NCI-H1417 treated with DMSO at 0.1 percent for 48 hours (cell line): ENCODE data around the gene MED13L.

Experiments used
- DNase-seq: peaks from one replicate; lab custom pipeline; 2025; lab: John Stamatoyannopoulos, UW

The MED13L gene

DNA sequence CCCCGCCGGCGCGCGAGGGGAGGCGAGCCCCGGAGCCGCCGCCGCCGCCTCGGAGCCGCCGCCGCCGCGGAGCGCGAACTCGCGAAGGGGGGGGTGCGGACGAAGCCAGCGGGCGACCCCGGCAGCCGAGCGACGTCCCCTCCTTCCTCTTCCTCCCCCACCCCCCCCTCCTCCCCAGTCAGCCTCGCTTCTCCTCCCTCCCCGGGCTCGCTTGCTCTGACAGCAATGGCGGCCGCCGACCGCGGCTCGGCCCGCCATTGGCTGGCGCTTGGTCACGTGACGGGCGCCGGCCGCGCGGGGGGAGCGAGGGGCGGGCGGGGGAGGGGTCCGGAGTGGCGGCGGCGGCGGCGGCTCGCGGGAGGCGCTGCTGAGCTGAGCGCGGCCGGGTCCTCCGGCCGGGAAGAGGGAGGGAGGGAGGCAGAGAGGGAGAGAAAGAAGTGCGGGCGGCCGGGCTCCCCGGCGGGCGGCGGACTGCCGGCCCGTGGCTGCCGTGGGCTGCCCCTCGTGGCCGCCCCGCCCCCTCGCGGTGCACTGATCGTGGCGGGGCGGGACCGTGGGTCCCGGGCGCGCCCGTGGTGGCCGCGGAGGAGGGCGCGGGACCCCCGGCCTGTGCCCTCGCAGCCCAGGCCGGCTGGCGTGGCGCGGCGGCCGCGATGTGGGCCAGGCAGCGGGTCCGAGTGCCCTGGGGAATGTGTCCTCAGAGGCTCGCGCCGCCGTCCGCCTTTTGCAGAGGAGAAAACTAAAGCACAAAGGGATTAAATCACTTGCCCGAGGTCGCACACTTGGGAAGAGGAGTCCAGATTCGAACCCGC, at the start of gene MED13L:
Gene MED13L, minus strand, starts transcription at position 227 of the 812 bp plus-strand sequence. CDS start 562 bp downstream, outside the sequence.
- DNase-seq, result peak; percentile 38

DNA sequence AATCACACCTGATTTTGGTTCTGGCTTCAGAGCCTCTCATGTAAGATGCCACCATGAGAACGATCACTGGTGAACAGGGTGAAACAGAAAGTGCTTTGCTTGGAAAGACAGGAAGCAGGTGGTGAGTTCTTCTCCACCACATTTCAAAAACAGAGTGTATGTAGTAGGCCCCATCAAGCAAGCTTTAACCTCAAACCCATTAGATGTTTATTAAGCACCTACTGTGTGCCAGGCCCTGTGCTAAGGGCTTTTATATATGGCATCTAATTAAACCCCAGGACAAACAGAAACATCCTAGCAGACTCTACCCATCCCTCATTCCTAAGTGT, 47.8 kb upstream of the MED13L start:
- DNase-seq, result no peak

DNA sequence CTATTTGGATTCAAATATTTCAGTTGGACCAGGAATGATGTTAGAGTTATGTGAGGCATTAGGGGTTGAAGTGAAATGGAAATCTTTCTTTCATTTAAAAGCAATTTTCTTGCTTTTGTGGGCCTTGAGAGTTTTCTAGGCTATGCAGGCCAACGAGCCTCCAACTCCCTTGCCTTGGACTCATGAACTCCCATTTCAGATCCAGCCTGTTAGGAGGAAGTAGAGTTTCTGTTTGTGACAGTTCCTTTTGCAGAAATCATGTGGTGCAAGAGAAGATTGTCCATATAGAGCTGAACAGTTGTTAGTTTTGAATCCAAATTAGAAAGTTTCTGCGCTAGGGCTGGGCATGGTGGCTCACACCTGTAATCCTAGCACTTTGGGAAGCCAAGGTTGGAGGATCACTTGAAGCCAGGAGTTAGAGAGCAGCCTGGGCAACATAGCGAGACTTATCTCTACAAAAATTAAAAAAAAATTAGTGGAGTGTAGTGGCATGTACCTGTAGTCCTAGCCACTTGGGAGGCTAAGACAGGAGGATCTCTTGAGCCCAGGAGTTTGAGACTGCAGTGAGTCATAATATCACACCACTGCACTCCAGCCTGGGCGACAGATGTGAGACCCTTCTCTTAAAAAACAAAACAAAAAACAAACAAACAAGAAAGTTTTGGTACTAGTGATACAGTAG, 47.3 kb upstream of the MED13L start:
- no peak for DNase-seq

DNA sequence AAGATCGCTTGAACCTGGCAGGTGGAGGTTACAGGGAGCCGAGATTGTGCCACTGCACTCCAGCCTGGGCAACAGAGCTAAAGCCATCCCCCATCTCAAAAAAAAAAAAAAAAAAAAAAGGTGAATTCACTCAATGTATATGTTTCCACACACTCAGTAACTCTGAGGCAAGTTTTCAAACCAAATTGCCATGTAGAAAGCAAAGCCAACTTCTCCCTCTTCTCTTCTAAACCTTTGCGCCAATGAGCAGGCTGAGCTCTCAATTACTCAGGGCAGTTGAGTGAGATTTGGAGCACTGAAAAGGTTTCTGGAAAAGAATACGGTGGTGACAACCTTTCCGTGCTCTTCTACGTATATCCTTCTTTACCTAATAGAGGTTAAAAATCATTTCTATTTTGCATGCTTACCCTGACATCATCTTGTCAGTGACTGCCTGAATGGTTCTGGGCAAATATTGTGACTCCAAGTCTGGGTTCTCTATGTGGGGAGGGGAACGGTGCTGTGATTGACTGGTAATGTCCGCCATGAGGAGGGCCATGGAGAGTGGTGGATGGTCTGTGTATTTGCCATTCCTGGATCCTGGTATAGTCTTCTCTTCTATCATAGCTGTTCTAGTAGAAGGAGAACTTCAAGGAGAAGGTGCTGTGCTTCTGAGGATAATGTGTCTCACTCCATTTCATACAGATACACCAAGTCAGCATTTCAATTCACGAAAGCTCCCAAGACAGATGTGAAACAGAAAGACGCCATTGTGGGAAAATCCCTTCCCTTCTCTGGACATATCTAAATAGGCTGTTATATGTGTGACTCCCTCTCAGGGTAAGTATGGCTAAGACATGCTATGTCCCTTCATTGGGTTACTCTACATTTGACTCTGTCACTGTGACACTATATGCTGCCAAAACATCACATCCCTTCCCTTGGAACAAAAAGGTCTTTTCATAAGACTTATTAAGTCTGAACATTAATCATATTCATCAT, 46.2 kb upstream of the MED13L start:
- DNase-seq, result no peak

DNA sequence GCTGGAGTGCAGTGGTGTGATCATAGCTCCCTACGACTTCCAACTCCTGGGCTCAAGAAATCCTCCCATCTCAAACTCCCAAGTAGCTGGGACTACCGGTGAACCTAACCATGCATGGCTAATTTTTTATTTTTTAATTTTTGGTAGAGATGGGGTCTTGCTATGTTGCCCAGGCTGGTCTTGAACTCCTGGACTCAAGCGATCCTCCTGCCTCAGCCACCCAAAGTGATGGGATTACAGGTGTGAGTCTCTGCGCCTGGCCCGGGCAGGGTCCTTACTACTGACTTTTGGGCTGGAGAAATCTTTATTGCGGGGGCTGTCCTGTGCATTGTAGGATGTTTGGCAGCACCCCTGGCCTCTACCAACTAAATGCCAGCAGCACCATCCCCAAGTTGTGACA, 44.4 kb upstream of the MED13L start:
- DNase-seq, result no peak

DNA sequence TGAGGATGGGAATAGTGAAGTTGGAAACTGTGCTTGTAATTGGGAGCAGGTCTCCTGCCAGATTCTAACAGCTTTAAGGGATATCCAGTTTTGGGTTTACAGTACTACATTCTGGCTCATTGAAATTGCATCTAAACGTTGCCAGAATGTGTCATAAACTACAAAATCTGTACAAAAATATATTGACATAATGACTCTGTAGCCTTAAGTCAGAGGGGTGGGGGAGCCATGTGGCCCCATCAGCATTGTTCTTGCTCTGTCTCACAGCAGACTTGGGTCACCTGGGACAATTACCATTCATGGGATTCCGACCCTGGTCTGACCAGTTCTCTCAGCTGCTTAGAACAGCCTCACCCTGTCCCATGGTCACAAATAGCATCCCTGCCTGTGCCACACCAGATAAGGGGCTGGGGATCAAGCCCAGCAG, 43.3 kb upstream of the MED13L start:
- DNase-seq, result no peak

DNA sequence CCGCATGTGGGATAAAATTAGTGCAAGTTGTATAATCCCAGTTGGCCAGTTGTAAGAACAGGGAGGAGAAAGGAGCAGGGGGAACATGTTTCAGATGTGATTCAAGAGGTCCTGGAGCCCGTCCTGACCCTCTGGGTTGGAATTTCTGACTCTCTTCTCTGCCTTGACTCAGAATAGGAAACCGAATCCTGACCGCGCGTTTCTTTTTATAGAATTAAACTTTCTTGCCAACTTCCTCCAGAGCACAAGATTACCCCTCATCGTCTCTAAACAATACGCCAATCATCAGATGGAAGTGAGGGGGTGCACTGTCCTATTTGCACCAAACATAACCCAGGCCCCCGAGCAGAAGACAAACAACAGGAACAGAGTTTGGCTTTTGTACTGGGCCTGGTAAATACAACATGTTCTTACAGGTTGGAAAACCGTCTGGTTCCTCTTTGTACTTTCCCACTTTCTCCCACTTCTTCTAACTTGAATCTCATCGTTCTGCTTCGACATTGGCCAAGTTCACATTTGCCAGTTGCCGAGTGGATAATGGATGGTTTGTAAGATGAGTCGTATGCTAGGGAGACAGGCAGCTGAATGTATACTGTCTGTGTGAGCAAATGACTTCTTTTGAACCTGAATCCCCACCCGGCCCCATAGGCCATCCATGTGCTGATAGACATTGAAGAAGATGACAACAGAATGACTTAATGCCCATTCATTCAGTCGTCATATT, 42.6 kb upstream of the MED13L start:
- DNase-seq, result no peak

DNA sequence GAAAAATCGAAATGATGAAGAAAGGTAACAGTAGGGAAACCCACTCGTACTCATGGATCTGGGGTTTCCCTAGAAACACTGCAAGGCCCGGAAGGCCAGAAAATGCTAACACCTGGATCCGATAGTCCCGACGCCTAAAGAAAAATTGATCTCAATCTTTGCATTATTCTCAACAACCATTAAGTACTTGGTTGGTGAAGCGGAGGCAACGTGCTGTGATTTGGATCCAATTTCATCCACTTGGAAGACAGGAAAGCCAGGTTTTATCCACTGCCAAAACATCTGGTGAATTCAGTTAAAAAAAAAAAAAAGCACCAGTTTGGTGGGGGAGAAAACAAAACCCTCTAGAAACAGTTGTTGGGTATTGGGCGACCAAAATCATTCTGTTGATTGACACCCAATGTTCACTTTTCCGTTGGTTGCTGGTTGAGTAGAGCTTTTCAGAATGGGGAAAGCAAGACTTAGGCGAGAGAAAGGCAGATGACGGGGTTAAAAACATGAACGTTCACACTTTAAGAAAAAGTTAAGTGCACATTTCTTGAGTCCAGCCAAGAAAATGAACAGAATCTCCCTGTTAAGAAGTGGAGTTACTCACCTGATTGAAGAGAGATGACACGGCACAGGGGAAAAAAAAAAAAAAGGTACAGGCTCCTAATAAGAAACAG, 41.9 kb upstream of the MED13L start:
- no peak for DNase-seq

DNA sequence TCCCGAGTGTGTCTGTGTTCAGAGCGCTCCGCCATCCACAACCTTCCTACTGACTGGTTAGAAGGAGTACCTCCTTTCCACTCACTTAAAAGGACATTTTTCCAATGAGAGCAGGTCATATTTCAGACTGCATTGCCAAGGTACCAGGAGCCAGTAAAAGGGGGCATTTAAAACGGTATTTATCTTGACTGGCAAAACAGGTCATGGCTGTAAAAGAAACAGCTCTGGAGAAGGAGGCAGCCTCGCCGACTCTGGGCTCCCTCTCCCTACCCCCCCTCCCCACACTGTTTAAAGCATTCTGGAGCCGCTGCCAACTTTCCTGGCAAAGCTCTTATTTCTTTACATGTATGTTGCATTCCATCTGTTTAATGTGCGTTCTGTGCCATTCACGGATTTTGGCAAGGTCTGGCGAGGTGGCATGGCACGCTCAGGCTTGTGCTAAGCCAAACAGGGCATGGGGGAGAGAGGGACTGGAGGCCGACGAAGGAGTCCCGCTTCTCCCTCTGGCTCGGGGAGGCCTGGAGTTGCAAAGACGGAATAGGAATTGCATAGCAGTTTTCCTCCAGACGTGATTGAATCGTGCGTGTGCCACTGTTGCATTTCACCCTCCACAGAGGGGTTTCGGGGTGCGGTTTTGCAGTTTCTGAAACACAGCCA, 41.2 kb upstream of the MED13L start:
- DNase-seq, result no peak

DNA sequence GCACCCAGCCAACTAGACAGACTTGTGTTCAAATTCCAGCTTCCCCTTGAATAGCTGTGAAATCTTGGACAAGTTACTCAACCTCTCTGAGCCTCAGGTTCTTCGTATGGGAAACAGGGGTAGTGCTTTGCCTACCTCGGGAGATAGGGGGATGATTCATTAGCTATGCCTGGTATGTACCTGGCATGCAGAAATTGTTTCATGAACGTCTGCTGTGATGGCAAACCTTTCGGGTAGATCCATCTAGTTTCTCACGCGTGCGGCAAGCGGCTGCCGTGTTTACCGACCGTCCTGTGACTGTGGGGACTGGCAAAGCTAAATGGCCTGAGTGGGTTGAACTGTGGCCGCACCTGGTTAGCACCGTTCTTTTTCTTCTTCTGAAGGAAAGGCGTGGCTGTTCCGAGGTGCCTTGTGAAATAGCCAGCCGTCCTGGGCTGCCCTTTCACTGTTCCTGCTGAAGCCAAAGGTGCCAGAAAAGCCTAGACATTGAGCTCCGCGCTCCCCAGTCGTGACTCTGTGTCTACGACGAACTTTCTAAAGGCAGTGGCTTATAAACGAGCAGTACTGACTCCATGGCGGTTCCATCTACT, 40.6 kb upstream of the MED13L start:
- no peak for DNase-seq

DNA sequence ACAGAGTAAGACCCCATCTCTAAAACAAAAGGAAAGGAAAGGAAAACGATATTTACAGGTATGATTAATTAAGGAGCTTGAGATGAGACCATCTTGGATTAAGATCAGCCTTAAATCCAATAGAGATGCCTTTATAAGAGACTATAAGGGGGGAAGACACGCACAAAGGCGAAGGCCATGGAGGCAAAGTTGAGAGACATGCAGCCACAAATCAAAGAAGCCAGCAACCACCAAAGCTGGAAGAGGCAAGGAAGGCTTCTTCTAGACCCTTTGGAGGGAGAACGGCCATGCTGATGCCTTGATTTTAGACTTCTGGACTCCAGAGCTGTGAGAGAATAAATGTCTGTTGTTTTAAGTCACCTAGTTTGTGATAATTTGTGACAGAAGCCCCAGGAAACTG, 39.6 kb upstream of the MED13L start:
- DNase-seq, result no peak

DNA sequence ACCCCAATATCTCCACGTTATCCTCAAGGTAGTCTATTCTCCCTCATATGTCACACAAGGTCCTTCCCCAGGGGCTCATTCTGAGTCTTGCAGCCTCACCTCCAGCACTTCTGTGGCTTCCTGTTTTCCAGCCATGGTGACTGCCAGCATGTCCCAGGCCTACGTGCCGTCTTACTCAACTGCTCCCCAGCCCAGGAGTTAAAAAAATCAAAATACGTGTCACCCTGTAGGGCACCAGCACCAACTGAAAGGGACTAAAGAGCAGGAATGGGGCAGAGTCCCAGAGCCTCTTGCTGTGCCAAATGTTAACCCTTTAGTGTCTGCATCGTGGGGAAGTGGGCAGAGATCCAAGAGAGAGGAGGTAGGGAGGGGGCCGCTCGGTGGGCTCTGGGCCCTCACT, 37.0 kb upstream of the MED13L start:
- DNase-seq, result no peak

DNA sequence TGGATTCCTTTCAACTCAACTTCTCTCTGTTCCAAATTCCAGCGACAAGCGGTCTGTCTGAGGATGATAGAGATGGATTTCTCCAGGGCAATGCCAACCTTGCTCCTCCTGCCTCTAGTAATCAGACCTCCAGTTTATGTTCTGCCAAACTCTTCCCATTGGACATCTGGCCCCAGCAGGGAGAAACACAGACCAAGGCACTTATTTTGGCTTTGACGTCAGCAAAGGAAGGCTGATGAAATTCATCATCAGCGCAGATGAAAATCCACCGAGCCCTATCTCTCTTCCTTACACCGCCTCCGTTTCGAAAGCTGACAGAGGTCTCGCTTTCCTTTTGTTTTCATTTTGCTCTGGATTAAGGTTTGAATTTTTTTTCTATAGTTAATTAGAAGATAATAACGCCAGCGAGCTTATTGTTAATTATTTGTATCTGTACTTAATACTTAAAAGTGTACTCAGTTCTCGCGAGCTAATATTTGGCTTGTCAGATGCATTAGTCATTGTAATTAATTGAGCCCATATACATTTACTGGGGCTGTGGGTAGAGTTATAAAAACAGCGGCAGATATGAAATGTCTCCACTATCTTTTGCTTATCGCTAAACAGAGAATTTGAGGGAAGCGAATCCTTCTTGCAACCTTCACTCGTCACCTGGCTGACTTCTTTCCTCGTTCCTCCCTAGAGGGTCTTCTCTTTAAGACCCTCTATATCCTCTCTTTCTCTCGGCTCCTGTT, 35.9 kb upstream of the MED13L start:
- no peak for DNase-seq

DNA sequence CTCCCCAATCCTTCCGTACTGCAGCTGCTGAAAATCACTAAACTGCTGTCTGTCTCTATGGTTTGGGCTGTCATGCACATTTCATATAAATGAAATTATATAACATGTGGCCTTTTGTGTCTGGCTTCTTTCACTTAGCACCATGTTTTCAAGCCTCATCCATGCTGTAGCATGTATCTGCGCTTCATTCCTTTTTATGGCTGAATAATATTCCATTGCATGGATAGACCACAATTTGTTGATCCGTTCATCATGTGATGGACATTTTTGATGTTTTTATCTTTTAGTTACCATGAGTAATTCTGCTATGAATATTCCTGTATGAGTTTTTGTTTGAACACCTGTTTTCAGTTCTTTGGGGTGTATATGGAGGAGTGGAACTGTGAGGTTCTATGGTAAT, 32.6 kb upstream of the MED13L start:
- DNase-seq, result no peak

DNA sequence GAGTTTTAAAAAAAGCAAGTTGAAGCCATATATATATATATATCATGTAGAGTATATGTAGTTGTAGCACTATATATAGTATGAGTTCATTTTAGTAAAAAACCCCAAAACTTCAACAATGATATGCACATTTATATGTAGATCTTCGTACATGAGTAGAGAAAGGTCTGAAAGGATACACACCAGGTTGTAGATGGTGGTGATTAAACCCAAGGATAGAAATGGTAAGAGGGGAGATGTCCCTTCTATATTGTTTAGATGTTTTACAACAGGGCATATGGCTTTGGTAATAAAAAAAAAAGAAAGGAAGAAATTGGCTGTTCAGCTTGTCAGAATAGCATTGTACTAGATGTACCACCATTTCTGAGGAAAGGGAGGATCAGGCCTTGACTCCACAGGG, 31.9 kb upstream of the MED13L start:
- no peak for DNase-seq

DNA sequence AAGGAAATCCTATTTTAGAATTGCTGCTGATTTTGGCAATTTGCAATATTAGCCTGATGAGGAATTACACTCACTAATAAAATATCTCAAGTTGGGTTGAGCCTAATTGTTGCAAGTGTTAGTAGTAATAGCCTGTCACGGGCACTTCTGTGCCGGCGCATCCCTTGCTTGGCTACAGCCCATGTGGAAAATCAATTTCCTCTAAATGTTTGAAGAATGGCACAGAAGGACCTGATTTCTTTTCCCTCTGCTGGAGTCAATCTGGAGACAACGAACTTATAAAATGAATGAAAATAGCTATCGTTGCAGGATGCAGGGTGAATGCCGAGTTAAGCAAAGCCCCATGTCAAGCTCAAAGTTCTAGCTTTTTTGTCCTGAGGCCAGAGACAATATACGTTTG, 31.2 kb upstream of the MED13L start:
- DNase-seq, result no peak

DNA sequence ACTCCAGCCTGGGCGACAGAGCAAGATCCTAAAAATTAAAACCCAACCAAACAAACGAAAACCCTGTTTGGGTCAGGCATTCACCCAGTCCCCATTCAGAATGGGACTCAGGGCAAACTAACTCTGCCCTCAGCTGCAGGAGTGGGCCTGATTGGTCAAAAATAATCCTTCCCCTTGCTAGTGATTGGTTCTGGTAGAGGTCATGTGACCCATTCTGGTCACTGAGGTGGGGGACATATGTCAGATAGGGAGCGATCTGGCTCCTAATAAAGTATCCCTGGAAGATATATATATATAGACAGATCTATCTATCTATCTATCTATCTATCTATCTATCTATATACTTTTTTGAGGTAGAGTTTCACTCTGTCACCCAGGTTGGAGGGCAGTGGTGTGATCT, 29.5 kb upstream of the MED13L start:
- no peak for DNase-seq

DNA sequence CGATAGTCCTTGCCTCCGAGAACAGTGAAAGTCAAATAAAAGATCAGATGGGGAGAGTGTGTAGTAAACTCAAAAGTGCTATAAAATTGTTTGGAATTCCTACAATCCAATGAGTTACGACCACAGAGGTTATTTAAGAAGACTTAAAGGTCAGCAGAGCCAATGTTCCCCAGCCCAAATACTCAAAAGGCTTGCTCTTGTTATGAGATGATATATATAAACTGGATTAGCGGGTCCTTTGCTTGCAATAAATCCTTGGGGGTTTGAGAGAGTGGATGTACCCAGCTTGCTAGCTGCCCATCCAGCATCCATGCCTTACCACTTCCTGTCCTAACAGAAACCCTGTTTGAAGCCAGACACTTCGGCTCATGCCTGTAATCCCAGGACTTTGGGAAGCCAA, 29.0 kb upstream of the MED13L start:
- DNase-seq, result no peak

DNA sequence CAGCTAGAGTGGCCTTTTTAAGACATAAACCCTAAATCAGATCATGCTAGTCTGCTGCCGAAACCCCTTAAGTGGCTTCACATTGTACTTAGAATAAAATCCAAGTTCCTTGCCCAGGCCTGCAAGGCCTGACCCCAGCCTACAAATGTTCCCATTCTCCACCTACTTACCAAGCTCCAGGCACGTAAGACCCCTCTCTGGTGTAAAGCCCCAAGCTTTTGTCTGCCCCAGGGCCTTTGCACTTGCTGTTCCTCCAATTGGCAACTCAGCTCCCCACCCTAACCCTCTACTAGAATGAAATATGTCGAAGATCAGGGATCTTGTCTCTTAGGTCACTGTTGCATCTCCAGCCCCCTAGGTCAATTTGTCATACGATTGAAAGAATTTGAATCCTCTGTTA, 27.1 kb upstream of the MED13L start:
- no peak for DNase-seq

DNA sequence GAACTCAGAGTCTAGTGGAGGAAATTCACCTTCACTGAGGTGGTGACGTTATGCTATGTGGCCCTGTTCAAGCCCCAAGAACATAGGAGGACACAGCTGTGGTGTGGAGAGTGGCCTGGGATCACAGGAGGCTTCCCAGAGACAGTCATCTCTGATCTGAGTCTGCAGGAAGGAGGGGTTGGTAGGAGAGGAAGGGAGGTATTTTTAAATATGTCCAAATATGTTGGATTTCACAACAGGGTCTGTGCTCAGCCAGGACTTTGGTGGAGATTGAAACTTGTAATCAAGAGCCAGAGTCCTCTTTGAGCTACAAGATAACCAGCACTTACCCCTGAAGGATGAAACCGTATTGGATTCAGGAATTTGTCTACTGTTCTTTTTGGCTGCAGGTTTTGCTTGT, 26.4 kb upstream of the MED13L start:
- no peak for DNase-seq
